ENCODE results near the gene ENTREP1. TPM values are rescaled to one million over a fixed set of nuclear protein-coding genes. Genes with fewer than 3 reads are reported as not detected.

The ENTREP1 gene, protein sequence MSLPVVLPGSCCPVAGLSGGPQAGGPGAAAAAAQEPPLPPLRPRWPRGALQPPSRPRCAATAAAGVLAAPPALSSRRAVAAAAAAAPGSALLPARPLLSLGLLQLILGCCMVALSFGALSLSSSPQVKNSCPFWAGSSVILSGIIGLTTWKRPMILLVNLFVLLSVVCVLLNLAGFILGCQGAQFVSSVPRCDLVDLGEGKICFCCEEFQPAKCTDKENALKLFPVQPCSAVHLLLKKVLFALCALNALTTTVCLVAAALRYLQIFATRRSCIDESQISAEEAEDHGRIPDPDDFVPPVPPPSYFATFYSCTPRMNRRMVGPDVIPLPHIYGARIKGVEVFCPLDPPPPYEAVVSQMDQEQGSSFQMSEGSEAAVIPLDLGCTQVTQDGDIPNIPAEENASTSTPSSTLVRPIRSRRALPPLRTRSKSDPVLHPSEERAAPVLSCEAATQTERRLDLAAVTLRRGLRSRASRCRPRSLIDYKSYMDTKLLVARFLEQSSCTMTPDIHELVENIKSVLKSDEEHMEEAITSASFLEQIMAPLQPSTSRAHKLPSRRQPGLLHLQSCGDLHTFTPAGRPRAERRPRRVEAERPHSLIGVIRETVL
- total RNA-seq = under 1 TPM in 1 of 2 experiments, not detected in 1; 0.07 TPM

DNA sequence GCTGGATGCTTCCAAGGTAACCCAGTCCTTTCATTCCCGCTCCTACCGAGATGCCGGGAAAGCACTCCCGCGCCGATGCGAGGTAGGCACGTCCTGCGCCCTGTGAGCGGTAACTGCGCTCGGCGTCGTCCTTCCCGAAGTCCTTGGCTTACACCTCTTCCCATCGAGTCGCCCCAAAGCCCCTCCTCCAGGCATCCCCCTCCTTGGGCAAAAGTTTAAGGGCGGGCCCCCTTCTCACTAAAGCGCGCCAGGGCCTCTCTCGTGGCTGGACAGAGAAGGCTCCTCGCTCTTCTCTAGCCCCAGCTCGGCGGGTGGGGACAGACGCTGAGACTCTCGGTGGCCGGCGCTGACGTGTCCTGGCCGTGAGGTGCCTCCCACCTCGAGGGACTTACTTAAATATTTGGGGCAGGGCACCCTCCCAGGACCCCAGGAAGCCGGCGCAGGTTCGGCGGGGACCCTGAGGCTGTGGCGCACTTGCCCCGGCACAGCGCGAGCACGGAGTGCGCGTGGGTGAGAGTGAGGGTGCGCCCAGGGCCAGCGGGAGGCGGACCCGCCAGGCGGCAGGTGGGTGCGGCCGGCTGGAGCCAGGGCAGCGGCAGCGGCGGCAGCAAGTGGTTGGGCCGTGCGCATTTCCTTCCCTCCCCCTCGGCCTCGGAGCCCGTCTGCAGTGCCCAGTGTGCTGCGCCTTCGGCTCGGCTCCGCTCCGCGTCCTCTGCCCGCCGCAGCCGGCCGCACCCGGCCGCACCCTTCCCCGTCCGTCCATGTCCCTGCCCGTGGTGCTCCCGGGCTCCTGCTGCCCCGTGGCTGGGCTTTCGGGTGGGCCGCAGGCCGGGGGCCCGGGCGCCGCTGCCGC is at the start of gene ENTREP1:
TSS of gene ENTREP1 (plus strand) at position 667 of the 853 bp plus-strand sequence. CDS start at position 762, 95 bp downstream.
- intact Hi-C loops (cut with micrococcal nuclease) = no loop called here
- H3K9me3 Mint-ChIP-seq = no peaks in the 10 kb centered on the region
- peaks cover 35% of the 10 kb centered on the region for H3K27me3 Mint-ChIP-seq
- ChIA-PET POLR2A (no interaction called here), CTCF (no interaction called here)
- no peaks in the 10 kb centered on the region for H3K36me3 Mint-ChIP-seq
- peaks cover 9% of the 10 kb centered on the region for H3K4me1 Mint-ChIP-seq (ENCODE audit: low read depth)
- DNase-seq = peak; percentile 10
- no peak within 1 kb of the TSS for H3K27ac Mint-ChIP-seq
- H3K4me3 Mint-ChIP-seq = no peak within 1 kb of the TSS

DNA sequence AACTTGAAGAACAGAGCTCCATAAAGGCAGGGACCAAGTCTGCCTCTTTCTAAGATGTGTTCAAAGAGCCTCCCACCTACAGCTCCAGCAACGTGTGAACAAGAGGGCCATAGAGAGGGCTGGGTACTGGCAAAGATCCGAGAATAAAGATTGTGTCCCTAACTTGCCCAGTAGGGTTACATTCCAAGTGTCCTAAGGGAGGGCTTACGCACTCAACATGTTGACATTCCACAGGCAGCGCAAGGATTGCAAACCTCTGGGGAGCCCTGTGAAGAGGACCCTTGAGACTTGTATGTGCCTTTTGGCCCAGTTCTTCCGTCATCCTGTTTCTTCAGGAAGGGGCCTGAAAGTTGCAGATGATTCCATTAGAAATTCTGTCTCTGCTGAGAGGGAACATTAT is 48.2 kb upstream of the ENTREP1 start:
- Mint-ChIP-seq H3K4me3 (no peak overlapping the region), H3K27me3 (peaks cover 23% of the 10 kb centered on the region)

DNA sequence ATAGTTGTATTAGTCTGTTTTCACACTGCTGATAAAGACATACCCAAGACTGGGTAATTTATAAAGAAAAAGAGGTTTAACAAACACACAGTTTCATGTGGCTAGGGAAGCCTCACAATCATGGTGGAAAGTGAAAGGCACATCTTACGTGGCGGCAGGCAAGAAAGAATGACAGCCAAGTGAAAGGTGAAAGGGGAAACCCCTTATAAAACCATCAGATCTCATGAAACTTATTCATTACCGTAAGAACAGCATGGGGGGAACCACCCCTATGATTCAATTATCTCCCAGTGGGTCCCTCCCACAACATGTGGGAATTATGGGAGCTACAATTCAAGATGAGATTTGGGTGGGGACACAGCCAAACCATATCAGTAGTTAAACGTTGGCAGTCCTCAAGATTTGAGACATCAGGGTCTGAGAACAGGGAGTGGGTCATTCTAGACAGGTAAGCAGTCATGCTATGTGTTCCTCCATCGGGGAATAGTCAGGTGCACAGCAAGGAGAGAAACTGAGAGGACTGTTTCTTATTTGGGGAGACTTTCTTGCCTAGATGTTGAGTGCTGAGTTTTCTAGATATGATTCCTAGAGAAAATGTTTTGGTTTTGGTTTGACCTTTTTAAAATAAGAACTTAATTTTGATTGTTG is 45.8 kb upstream of the ENTREP1 start:
- H3K27me3 Mint-ChIP-seq = peaks cover 29% of the 10 kb centered on the region
- peak; percentile 62 for DNase-seq
- H3K9me3 Mint-ChIP-seq = peaks cover 25% of the 10 kb centered on the region
- H3K4me1 Mint-ChIP-seq (ENCODE audit: low read depth) = peaks cover 7% of the 10 kb centered on the region
- peaks cover 9% of the 10 kb centered on the region for H3K36me3 Mint-ChIP-seq
- intact Hi-C loops (cut with micrococcal nuclease) = no loop called here
- no peak overlapping the region for H3K4me3 Mint-ChIP-seq
- ChIA-PET POLR2A (no interaction called here), CTCF (no interaction called here)
- peak overlapping the region; percentile 38 for H3K27ac Mint-ChIP-seq

More for the DNA sequence above, 48.2 kb upstream of the ENTREP1 start:
- H3K36me3 Mint-ChIP-seq = peaks cover 9% of the 10 kb centered on the region
- CTCF ChIA-PET = no interaction called here
- no peak overlapping the region for H3K27ac Mint-ChIP-seq
- intact Hi-C loops (cut with micrococcal nuclease) = no loop called here
- peaks cover 29% of the 10 kb centered on the region for H3K9me3 Mint-ChIP-seq
- no peak for DNase-seq
- POLR2A ChIA-PET = no interaction called here
- peaks cover 7% of the 10 kb centered on the region for H3K4me1 Mint-ChIP-seq (ENCODE audit: low read depth)

DNA sequence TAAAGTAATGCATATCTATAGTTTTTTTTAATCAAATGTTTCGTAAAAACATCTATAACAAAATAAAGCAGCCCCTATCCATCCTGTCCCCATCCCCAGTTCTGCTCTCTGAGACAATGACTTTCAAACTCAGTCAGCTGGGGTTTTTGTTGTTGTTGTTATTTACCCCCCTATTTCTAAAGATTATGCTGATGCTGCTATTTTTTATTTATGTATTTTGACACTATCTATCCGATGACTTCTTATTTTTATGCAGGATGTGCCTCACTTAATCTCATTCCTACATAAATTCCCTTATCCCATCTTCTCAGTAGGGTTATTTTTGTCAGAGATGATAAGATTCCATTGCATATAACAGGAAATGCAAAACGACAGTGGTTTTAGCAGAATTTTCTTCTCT is 45.3 kb upstream of the ENTREP1 start:
- Mint-ChIP-seq H3K4me1 (ENCODE audit: low read depth) (peaks cover 7% of the 10 kb centered on the region), H3K36me3 (peaks cover 9% of the 10 kb centered on the region), H3K27ac (no peak overlapping the region), H3K9me3 (peaks cover 24% of the 10 kb centered on the region), H3K27me3 (peaks cover 29% of the 10 kb centered on the region), H3K4me3 (no peak overlapping the region)
- ChIA-PET CTCF (no interaction called here), POLR2A (no interaction called here)
- DNase-seq = no peak
- intact Hi-C loops (cut with micrococcal nuclease) = no loop called here

DNA sequence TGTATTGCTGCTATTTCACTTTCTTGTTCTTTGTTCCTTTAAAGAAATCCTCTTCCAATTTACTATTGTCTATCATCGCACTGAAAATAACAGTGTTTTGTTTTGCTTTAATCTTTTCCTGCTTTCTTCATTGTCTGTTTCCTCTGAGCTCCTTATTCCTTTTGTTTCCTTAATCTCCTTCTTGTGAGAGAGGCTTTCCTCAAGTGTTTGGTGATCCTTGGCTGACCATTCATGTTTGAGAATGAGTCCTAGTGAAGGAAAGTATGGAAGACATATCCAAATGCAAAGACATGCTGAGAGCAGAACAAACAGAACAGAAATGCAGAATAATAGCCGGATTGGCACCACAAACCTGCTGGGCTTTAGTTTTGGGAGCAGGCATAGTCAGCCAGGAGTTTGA is 42.0 kb upstream of the ENTREP1 start:
- CTCF ChIA-PET = no interaction called here
- Mint-ChIP-seq H3K9me3 (peaks cover 22% of the 10 kb centered on the region), H3K4me3 (no peak overlapping the region), H3K27ac (no peak overlapping the region), H3K27me3 (peaks cover 36% of the 10 kb centered on the region), H3K36me3 (peaks cover 4% of the 10 kb centered on the region), H3K4me1 (ENCODE audit: low read depth) (peaks cover 7% of the 10 kb centered on the region)
- POLR2A ChIA-PET = no interaction called here
- intact Hi-C loops (cut with micrococcal nuclease) = no loop called here
- DNase-seq = no peak

DNA sequence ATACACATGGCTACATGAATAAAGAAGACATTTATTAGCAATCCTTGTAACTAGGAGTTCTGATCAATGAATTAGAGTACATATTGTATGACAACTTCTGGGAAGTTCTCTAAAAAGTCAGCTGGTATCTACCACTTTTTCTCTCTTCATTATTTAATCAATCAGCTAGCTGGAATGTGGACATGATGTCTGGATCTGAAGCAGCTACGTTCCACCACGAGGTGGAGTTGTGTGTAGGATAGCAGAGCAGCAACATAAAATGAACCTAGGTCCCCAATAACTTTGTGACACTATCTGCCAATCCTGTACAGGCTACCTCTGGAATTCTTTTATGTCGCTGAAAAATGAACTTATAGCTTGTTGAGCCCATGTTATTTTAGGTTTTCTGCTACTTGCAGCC is 32.9 kb upstream of the ENTREP1 start:
- Mint-ChIP-seq H3K27me3 (peaks cover 11% of the 10 kb centered on the region), H3K4me3 (no peak overlapping the region), H3K9me3 (no peaks in the 10 kb centered on the region), H3K4me1 (ENCODE audit: low read depth) (no peaks in the 10 kb centered on the region), H3K36me3 (no peaks in the 10 kb centered on the region), H3K27ac (no peak overlapping the region)
- no peak for DNase-seq
- ChIA-PET CTCF (no interaction called here), POLR2A (no interaction called here)
- intact Hi-C loops (cut with micrococcal nuclease) = no loop called here

DNA sequence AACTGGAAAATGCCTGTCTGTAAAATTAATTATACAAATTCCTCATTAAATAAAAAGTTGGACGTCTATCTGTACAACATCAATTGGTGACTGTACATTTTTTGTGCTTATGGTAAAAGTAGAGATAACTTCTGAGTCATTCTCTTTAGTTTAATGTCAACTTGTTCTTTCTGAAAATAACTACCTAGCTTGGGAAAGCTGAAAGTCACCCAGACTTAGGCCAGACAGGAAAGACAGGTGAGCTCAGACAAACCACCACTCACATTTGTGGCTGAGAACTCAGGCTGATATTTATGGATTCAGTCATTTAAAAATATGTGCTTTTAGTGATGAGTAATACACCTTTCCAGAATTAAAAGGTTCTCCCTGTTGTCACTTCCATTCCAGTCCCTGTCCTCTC is 31.9 kb upstream of the ENTREP1 start:
- Mint-ChIP-seq H3K36me3 (no peaks in the 10 kb centered on the region), H3K4me3 (no peak overlapping the region), H3K4me1 (ENCODE audit: low read depth) (no peaks in the 10 kb centered on the region), H3K27me3 (peaks cover 6% of the 10 kb centered on the region), H3K27ac (no peak overlapping the region), H3K9me3 (no peaks in the 10 kb centered on the region)
- no peak for DNase-seq
- POLR2A ChIA-PET = no interaction called here
- intact Hi-C loops (cut with micrococcal nuclease) = no loop called here
- CTCF ChIA-PET = no interaction called here

DNA sequence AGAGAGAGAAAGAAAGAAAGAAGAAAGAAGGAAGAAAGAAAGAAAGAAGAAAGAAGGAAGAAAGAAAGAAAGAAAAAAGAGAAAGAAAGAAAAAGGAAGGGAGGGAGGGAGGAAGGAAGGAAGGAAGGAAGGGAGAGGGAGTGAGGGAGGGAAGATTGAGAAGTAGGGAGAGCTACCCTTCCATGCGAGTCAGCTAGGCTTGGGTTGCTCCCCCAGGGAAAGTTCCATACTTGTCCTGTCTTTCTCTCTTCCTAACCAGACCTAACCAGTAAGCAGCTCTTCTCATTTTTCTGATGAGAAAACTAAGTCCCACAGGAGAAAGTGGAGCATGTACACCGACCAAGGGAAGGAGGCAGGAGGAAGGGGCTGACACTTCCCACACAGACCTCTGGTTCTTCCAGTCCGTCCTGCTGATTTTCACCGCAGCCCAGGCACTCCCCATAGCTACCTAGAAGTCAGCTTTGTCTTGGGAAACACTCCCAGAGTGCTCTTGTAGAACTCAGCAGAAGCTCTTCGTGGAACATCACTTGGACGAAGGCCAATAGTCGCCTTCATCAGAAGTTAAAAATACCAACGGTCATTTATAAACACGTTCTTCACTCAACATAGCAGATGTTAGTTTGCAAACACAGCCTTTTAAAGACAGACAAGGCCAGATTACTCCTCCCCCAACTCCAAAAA is 29.0 kb upstream of the ENTREP1 start:
- intact Hi-C loops (cut with micrococcal nuclease) = no loop called here
- Mint-ChIP-seq H3K4me1 (ENCODE audit: low read depth) (no peaks in the 10 kb centered on the region), H3K9me3 (no peaks in the 10 kb centered on the region), H3K27ac (no peak overlapping the region), H3K36me3 (no peaks in the 10 kb centered on the region), H3K4me3 (no peak overlapping the region), H3K27me3 (peaks cover 5% of the 10 kb centered on the region)
- no peak for DNase-seq
- CTCF ChIA-PET = no interaction called here
- POLR2A ChIA-PET = no interaction called here

DNA sequence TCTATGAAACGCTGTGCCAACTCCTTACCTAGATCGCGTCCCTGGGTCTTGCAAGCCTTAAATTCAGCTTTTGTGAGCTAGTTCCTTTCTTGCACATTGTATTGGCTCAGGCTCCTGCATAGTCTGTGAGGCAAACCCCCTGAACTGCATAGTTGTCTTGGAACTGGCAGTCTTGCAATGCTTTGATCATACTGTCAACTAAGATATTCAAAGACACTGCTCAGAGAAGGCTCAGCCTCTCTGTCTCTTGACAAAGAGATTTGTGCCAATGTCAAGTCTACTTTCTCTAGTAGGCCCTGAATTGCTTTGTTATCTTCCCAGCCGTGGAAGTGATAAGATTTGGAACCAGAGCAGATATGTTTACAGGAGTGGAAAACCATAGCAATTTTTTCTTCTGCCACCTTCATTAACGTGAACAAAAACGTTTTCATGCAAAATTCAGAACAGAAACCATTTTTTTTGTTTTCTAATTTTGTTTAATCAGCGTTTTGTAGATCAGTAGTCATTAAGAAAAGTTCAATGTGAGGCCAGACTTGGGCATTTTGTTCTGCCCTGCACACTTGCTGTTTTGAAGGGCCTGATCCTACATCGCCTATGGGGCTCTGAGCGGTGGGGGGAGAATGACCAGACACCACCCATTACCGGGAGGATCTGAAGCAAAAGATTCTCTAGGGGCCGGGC is 27.6 kb upstream of the ENTREP1 start:
- no peak for DNase-seq
- Mint-ChIP-seq H3K9me3 (no peaks in the 10 kb centered on the region), H3K4me1 (ENCODE audit: low read depth) (no peaks in the 10 kb centered on the region), H3K4me3 (no peak overlapping the region), H3K27me3 (peaks cover 4% of the 10 kb centered on the region), H3K27ac (no peak overlapping the region), H3K36me3 (no peaks in the 10 kb centered on the region)
- CTCF ChIA-PET = no interaction called here
- POLR2A ChIA-PET = no interaction called here
- intact Hi-C loops (cut with micrococcal nuclease) = no loop called here

DNA sequence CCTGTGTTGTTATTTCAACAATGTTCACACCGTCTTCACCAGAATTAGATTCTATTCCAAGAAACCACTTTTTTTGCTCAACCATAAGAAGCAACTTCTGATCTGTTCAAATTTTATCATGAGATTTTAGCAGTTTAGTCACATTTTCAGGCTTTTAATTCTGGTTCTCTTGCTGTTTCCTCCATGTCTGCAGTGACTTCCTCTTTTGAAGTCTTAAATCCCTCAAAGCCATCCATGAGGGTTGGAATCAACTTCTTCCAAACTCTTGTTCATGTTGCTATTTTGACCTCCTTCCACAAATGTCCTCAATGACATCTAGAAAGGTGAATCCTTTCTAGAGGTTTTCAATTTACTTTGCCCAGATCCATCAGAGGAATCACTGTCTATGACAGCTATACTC is 25.7 kb upstream of the ENTREP1 start:
- no peak overlapping the region for H3K27ac Mint-ChIP-seq
- POLR2A ChIA-PET = no interaction called here
- H3K27me3 Mint-ChIP-seq = no peaks in the 10 kb centered on the region
- intact Hi-C loops (cut with micrococcal nuclease) = no loop called here
- H3K4me1 Mint-ChIP-seq (ENCODE audit: low read depth) = no peaks in the 10 kb centered on the region
- no peaks in the 10 kb centered on the region for H3K9me3 Mint-ChIP-seq
- no peak overlapping the region for H3K4me3 Mint-ChIP-seq
- CTCF ChIA-PET = no interaction called here
- no peaks in the 10 kb centered on the region for H3K36me3 Mint-ChIP-seq
- no peak for DNase-seq

DNA sequence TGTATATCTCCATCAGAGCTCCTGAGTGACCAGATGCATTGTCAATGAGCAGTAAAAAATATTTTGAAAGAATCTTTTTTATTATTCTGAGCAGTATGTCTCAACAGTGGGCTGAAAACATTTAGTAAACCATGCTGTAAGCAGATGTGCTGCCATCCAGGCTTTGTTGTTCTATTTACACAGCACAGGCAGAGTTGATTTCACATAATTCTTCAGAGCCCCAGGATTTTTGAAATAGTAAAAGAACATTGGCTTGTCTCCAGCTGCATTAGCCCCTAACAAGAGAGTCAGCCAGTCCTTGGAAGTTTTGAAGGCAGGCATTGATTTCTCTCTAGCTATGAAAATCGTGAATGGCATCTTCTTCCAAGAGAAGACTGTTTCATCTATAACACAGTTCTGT is 25.2 kb upstream of the ENTREP1 start:
- no peak overlapping the region for H3K4me3 Mint-ChIP-seq
- H3K4me1 Mint-ChIP-seq (ENCODE audit: low read depth) = no peaks in the 10 kb centered on the region
- no peak for DNase-seq
- H3K9me3 Mint-ChIP-seq = no peaks in the 10 kb centered on the region
- CTCF ChIA-PET = no interaction called here
- intact Hi-C loops (cut with micrococcal nuclease) = no loop called here
- POLR2A ChIA-PET = no interaction called here
- H3K27ac Mint-ChIP-seq = no peak overlapping the region
- H3K27me3 Mint-ChIP-seq = no peaks in the 10 kb centered on the region
- H3K36me3 Mint-ChIP-seq = no peaks in the 10 kb centered on the region

All from activated CD4-positive, alpha-beta memory T cell treated with anti-CD3 and anti-CD28 coated beads for 36 hours (primary cell).